B cell (primary cell): ENCODE results near the gene RIN3.

Source experiments
- CTCF ChIP-seq: fragments of 200-600 bp; IDR thresholded peaks from one replicate; pipeline ENCODE4 v1.8.0; 2022; ENCODE audit warnings: antibody characterized with exemption, mild to moderate bottlenecking
- EZH2 ChIP-seq: IDR thresholded peaks from 2 replicates; pipeline ENCODE4 v1.6.1; 2012; ENCODE audit warnings: borderline replicate concordance, low read depth, mild to moderate bottlenecking, moderate library complexity, low read length; ENCODE audit not compliant: insufficient read depth, poor library complexity, severe bottlenecking

GRCh38 chr14:92559486-92559885 is 45.9 kb downstream of the RIN3 start:
- TF ChIP-seq CTCF (no peak), EZH2 (no peak)
